Activated CD4-positive, alpha-beta T cell treated with anti-CD3 and anti-CD28 coated beads, Interleukin-2, amount 50 U/mL, for 4 hours (primary cell): Measurements from ENCODE around the gene E2F6.
A peak's percentile ranks its signal among the peaks of the same experiment; 100 is the strongest.

Experiments used
- DNase-seq, 2 experiments: peaks; one replicate each; pipeline ENCODE4 v3.0.0-alpha.2; 2020

Gene E2F6

GRCh38 chr2:11456251-11456650, 9.7 kb downstream of the E2F6 start:
- no peak for DNase-seq

GRCh38 chr2:11454824-11455223, 11.1 kb downstream of the E2F6 start:
- no peak for DNase-seq

GRCh38 chr2:11450791-11451190, 15.2 kb downstream of the E2F6 start:
- DNase-seq: no peak

GRCh38 chr2:11446733-11447248, 19.2 kb downstream of the E2F6 start:
- DNase-seq: peak; percentile 27 to 36

- DNase-seq: no peak
These were observed 21.2 kb downstream of the E2F6 start for GRCh38 chr2:11444737-11445136.

- no peak for DNase-seq
These were observed 27.3 kb downstream of the E2F6 start for GRCh38 chr2:11438555-11439080.

- DNase-seq: no peak
These were observed 28.4 kb downstream of the E2F6 start for GRCh38 chr2:11437602-11438001.

- no peak for DNase-seq
These were observed 30.9 kb downstream of the E2F6 start for GRCh38 chr2:11435036-11435435.

GRCh38 chr2:11434443-11434842, 31.5 kb downstream of the E2F6 start:
- no peak for DNase-seq

GRCh38 chr2:11433822-11434221, 32.1 kb downstream of the E2F6 start:
- no peak for DNase-seq

GRCh38 chr2:11430729-11431128, 35.2 kb downstream of the E2F6 start:
- DNase-seq: no peak

GRCh38 chr2:11427224-11427623, 38.7 kb downstream of the E2F6 start:
- DNase-seq: no peak

GRCh38 chr2:11422901-11423435, 43.0 kb downstream of the E2F6 start:
- no peak for DNase-seq

- no peak for DNase-seq
These were observed 43.5 kb downstream of the E2F6 start for GRCh38 chr2:11422491-11422865.

- no peak for DNase-seq
These were observed 44.0 kb downstream of the E2F6 start for GRCh38 chr2:11421863-11422490.

- DNase-seq: no peak
These were observed 45.3 kb downstream of the E2F6 start for GRCh38 chr2:11420671-11421070.

- no peak for DNase-seq
These were observed 45.8 kb downstream of the E2F6 start for GRCh38 chr2:11420190-11420589.

- DNase-seq: no peak
These were observed 46.2 kb downstream of the E2F6 start for GRCh38 chr2:11419781-11420180.

GRCh38 chr2:11417946-11418585, 47.9 kb downstream of the E2F6 start:
- DNase-seq: no peak

GRCh38 chr2:11416931-11417330, 49.0 kb downstream of the E2F6 start:
- no peak for DNase-seq

GRCh38 chr2:11416186-11416585, 49.8 kb downstream of the E2F6 start:
- DNase-seq: no peak

- no peak for DNase-seq
These were observed 51.4 kb downstream of the E2F6 start for GRCh38 chr2:11414372-11415124.

- DNase-seq: no peak
These were observed 53.5 kb downstream of the E2F6 start for GRCh38 chr2:11412449-11412810.
